Glutamatergic neuron (in vitro differentiated cells): ENCODE data around the gene C1QL1. TPM values are rescaled to one million over a fixed set of nuclear protein-coding genes. Genes with fewer than 3 reads are reported as not detected.
A peak's percentile ranks its signal among the peaks of the same experiment; 100 is the strongest.

Experiments
- DNase-seq: peaks from one replicate; pipeline ENCODE4 v3.0.0; 2022
- H3K27ac Mint-ChIP-seq: one replicate; pipeline ENCODE4 v1.8.0; 2020; ENCODE audit warnings: mild to moderate bottlenecking, mixed read lengths, inconsistent platforms; ENCODE audit not compliant: unreplicated experiment
- H3K27me3 Mint-ChIP-seq: one replicate; pipeline ENCODE4 v1.8.0; 2020; ENCODE audit warnings: mild to moderate bottlenecking, moderate library complexity, mixed read lengths, inconsistent platforms; ENCODE audit not compliant: unreplicated experiment
- H3K36me3 Mint-ChIP-seq: one replicate; pipeline ENCODE4 v1.8.0; 2020; ENCODE audit warnings: mild to moderate bottlenecking, mixed read lengths, inconsistent platforms; ENCODE audit not compliant: unreplicated experiment
- H3K4me1 Mint-ChIP-seq: one replicate; pipeline ENCODE4 v1.8.0; 2020; ENCODE audit warnings: mild to moderate bottlenecking, low read depth, mixed read lengths, inconsistent platforms; ENCODE audit not compliant: unreplicated experiment
- H3K4me3 Mint-ChIP-seq: one replicate; pipeline ENCODE4 v1.8.0; 2020; ENCODE audit warnings: mild to moderate bottlenecking, mixed read lengths, inconsistent platforms; ENCODE audit not compliant: unreplicated experiment
- H3K9me3 Mint-ChIP-seq: one replicate; pipeline ENCODE4 v1.8.0; 2020; ENCODE audit warnings: mild to moderate bottlenecking, moderate library complexity, mixed read lengths, inconsistent platforms; ENCODE audit not compliant: unreplicated experiment
- total RNA-seq: library from RNA; stranded (reverse); fragmentation: NEBNext Ultra II Directional; extraction: Animal tissue kit (Norgen Biotek cat#: 25700); gene quantifications from one replicate; pipeline ENCODE4 v1.2.1, GENCODE V29; 2021; ENCODE audit not compliant: unreplicated experiment
- TF ChIP-seq, protein P1 (sequence below): fragments of 200-600 bp; sonication (generic); IDR thresholded peaks from one replicate; pipeline ENCODE4 v1.5.0; 2021; ENCODE audit not compliant: partially characterized antibody, unreplicated experiment

C1QL1 gene
- total RNA-seq, 1 donor from 2014 or later, result 14.6 TPM

DNA sequence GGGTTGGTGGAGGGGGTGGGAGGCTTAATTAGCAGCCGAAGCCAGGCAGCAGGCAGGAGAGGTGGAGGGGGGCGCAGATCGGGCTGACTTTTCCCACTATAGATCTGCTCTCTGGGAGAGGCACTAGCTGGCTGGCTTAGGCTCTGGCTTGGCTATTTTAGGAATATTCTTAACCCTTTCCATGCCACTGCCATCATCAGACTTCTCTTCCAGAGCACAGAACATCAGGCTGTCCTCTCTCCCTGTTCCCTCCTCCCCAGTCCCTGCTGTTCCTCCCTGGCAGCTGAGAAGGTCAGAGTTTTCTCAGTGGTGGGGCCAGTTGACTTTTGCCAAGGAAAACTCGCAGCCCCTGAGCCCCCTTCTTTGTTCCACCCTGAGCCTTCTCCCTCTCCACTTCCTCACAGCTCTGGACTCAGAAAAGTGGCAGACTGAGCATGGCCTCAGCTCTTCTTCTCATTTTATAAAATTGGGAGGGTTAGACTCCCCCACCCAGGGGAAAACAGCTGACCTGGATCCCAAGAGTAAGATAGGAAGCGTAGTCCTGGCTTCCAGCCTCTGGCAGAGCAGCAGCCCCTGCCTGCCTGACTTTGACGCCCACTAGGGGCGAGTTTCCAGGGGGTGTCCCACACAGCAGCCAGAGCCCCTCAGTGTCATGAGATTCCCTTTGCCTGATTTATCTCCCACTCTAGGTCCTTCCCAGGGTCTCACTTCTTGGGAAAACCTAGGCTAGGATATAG is 9.9 kb upstream of the C1QL1 start:
- H3K9me3 Mint-ChIP-seq, result peaks cover 6% of the 10 kb centered on the region
- H3K36me3 Mint-ChIP-seq, result no peaks in the 10 kb centered on the region
- peak overlapping the region; percentile 38 for H3K4me3 Mint-ChIP-seq
- TF ChIP-seq, protein P1, sequence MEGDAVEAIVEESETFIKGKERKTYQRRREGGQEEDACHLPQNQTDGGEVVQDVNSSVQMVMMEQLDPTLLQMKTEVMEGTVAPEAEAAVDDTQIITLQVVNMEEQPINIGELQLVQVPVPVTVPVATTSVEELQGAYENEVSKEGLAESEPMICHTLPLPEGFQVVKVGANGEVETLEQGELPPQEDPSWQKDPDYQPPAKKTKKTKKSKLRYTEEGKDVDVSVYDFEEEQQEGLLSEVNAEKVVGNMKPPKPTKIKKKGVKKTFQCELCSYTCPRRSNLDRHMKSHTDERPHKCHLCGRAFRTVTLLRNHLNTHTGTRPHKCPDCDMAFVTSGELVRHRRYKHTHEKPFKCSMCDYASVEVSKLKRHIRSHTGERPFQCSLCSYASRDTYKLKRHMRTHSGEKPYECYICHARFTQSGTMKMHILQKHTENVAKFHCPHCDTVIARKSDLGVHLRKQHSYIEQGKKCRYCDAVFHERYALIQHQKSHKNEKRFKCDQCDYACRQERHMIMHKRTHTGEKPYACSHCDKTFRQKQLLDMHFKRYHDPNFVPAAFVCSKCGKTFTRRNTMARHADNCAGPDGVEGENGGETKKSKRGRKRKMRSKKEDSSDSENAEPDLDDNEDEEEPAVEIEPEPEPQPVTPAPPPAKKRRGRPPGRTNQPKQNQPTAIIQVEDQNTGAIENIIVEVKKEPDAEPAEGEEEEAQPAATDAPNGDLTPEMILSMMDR, result no peak
- no peak for DNase-seq
- peak overlapping the region; percentile 48 for H3K27ac Mint-ChIP-seq
- peaks cover 15% of the 10 kb centered on the region for H3K27me3 Mint-ChIP-seq
- H3K4me1 Mint-ChIP-seq, result peaks cover 34% of the 10 kb centered on the region

DNA sequence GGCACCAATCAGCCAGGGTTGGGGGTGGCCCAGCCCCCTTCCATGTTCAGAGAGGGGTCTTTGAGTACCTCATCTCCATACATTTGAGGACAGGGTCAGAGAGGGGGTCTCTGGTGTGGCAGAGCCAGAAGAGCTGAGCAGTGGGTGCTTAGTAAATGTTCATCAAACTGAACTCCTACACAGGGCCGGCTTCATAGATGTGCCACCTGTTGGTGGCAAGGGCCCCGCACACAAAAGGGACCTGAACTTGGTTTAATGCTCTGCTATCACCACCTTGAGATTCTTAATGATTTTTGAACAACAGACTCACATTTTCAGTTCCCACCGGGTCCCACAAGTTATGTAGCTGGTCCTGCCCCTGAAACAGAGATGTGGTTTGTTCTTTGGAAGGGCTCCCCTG is 9.0 kb upstream of the C1QL1 start:
- H3K4me3 Mint-ChIP-seq, result no peak overlapping the region
- DNase-seq, result no peak
- no peak overlapping the region for H3K27ac Mint-ChIP-seq
- peaks cover 34% of the 10 kb centered on the region for H3K4me1 Mint-ChIP-seq
- peaks cover 6% of the 10 kb centered on the region for H3K9me3 Mint-ChIP-seq
- H3K36me3 Mint-ChIP-seq, result no peaks in the 10 kb centered on the region
- peaks cover 19% of the 10 kb centered on the region for H3K27me3 Mint-ChIP-seq
- TF ChIP-seq, protein P1, result no peak

DNA sequence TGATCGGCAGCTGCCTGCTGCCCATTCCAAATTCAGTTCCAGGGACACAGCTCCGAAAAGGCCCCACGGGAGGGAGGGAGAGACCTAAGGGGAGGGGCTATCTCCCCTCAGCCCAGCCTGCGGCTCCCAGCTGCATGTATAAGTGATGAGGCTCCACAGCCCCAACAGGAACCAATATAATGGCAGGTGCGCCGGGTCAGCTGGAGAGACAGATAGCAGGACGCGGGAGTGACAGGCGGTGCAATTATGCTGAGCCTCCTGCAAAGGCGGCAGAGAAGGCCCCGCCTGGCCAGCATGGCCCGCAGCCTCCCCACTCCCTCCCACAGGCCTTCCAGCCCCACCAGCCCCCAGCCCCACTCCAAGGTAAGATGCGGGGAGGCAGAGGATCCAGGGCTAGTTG is 8.1 kb upstream of the C1QL1 start:
- peaks cover 34% of the 10 kb centered on the region for H3K4me1 Mint-ChIP-seq
- H3K9me3 Mint-ChIP-seq, result peaks cover 6% of the 10 kb centered on the region
- no peak overlapping the region for H3K4me3 Mint-ChIP-seq
- no peaks in the 10 kb centered on the region for H3K36me3 Mint-ChIP-seq
- TF ChIP-seq, protein P1, result no peak
- H3K27me3 Mint-ChIP-seq, result peaks cover 21% of the 10 kb centered on the region
- no peak overlapping the region for H3K27ac Mint-ChIP-seq
- peak; percentile 50 for DNase-seq

DNA sequence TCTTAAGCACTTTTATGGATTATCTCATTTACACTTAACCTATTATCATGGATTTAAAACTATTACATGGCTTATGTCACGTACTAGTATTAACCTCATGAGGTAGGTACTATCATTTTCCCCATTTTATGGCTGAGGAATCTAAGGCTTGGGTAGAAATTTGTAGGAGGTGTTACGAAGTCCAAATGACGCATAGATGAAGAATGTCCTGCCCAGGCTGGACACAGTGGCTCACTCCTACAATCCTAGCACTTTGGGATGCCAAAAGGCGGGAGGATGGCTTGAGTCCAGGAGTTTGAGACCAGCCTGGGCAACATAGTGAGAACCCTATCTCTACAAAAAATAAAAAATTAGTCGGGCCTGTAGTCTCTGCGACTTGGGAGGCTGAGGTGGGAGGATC is 4.8 kb upstream of the C1QL1 start:
- Mint-ChIP-seq H3K27ac (no peak overlapping the region), H3K9me3 (peaks cover 4% of the 10 kb centered on the region), H3K36me3 (no peaks in the 10 kb centered on the region), H3K27me3 (peaks cover 30% of the 10 kb centered on the region), H3K4me1 (peaks cover 17% of the 10 kb centered on the region), H3K4me3 (no peak overlapping the region)
- no peak for DNase-seq
- TF ChIP-seq, protein P1, result no peak

DNA sequence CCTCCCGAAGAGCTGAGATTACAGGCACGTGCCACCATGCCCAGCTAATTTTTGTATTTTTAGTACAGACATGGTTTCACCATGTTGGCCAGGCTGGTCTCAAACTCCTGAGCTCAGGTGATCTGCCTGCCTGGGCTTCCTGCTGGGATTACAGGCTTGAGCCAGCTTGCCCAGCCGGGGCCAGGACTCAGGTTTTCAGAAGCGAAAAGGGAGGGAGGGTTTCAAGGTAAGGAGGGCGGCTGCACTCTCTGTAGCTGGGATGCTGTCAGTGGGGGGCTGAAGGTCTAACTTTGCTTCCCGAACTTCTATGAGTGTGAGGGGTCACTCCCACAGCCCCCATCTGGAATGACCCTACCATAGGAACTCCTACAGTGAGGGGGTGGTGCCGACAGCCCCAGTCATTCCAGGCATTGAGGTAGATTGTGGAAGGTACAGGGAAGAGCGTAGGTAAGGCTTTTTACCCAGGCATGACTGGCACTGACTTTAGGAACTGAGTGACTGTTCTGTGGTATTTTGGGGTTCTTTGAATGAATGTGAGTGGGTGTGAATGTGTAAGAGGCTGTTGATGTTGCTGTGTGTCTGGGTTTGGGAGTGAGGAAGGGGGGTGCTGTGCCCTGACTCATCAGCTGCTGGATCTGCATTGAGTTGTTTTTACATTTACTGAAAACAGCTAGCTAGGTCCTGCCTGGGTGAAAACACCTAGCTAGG is 3.8 kb upstream of the C1QL1 start:
- Mint-ChIP-seq H3K9me3 (peaks cover 4% of the 10 kb centered on the region), H3K4me1 (peaks cover 8% of the 10 kb centered on the region), H3K27ac (no peak overlapping the region), H3K4me3 (no peak overlapping the region), H3K36me3 (no peaks in the 10 kb centered on the region), H3K27me3 (peaks cover 31% of the 10 kb centered on the region)
- TF ChIP-seq, protein P1, result no peak
- DNase-seq, result no peak
